HG03196 (cell line): Measurements from ENCODE around the gene TNRC6C.
"Not testable (repeated sequence)": the region's sequence is repeated elsewhere in the genome, so short reads cannot be mapped to it uniquely, and the experiment has no call there.

Experiments used
- ATAC-seq: cut with Tn5 transposase; IDR thresholded peaks from one replicate; pipeline ENCODE4 v1.9.1; 2021; ENCODE audit not compliant: unreplicated experiment

The TNRC6C gene

DNA sequence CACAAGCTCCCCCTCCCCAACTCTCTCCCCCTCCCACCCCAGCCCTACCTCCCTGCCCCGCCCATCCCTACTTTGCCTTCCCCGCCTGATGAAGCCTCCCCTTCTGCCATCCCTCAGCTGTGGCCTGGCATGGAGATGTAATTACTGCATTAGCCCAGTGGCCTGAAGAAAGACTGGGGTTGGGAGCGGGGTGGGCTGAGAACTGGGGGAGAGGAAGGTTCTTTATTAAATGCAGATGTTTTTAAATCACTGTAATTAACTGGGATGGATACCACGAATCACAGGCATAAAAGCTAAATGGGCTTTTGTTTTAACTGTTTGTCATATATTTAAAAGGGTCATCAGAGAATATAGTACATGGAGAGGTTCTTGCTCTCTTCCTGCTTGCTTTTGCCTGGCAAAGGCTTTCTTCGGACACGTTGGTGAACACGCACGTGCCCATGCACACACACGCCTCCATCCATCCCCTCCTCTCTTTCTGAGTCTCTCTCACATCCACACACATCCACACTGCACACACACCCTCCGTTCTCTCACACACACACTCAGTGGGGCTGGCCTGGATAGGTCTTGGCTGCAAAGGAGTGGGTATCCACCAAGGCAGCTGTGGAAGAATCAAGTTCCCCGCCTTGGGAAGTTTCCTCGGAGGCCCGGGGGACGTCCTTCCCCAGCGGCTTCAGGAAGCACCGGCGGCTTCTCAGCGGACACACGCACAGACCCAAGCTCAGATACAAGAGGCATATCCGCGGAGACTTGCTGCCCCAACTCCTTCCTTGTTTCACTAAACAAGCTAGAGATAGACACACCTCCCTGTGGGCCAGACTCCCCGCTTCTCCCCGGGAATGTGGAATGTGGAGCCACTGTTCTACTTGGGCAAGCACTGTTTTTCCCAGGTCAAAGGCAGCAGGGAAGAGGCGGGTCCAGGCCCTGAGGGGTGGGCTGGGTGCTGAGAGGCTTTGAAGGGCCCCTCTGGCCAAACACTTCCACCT lies 27.4 kb upstream of the TNRC6C start:
- no peak for ATAC-seq

- ATAC-seq = no peak
Measured at GRCh38 chr17:77933777-77934398, 24.6 kb upstream of the TNRC6C start.

- ATAC-seq = no peak
Measured at GRCh38 chr17:77935121-77935571, 23.4 kb upstream of the TNRC6C start.

DNA sequence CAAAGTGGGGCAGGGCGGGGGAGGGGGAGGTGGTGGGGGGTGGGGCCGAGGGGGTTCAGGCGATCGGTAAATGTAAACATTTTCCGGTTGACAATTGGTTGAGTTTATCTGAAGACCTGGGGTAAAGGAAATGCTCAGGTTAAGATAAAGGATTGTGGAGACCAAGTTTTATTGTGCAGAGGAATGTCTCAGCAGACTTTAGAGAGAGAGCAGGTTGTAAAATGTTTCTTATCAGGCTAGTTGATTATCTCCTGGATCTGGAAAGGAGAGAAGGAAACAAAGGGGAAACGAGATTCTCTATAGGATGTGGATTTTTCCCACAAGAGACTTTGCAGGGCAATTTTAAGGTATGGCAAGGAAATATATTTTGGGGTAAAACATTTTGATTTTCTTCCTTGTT lies 22.8 kb upstream of the TNRC6C start:
- ATAC-seq = not testable (repeated sequence)

- ATAC-seq = no peak
Measured at GRCh38 chr17:77936881-77937280, 21.6 kb upstream of the TNRC6C start.

- no peak for ATAC-seq
Measured at GRCh38 chr17:77941004-77941403, 17.5 kb upstream of the TNRC6C start.

DNA sequence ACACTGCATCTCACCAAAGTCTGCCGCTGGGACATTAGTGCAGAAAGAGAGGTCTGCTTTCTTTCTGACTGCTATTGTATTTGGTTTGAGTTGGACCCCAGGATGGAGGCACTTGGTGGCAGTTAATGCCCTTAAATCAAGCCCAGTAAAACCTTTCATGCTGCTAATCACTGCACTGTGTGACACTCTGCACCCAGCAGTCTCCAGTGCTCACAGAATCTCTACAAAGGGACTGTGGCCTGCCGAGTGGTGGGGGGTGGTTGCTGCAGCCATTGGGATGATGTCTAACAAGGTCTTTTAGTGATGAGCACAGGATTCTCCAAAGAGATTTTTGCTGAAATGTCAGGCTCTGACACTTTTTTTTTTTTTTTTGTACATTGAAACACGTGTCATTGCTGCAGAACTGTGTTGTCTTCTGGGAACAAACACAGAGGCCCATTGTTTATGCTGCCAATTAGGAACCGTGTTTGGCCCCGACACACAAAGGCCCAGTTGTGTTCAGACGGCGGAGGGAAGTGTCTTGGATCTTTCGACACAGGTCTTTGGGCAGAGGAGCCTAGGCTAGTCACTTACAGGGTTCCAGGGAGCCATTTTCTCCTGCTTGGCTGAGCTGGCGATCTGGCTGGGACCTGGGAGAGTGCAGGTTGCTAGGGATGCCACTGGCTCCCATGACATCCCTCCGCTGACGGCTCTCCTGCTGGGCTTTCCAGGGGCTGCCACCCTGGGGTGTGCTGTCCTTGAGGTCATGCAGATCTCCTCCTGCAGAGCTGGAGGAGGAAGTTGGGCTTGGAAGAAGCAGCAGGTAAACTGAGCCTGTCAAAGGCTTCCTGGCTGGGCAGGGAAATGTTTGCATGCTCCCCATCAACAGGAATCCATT lies 16.2 kb upstream of the TNRC6C start:
- ATAC-seq = no peak

DNA sequence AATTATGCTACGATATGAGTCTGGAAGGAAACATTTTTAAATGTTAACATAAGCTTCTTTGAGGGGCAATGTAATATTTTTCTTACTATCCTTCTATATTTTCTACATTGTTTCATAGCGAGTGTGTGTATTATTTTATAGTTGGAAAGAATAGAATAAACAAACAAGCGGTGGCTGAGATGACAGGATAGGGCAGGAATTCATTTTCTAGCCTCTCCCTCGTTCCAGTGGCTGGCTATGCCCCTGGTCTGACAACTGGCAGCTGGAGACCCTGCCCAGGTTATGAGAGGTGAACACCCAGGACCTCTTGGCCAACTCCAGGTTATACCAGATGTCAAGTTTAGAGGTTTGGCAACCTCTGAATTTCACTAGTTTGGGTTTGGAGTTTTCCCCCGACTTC lies 14.5 kb upstream of the TNRC6C start:
- ATAC-seq = no peak

GRCh38 chr17:77944390-77945222 lies 13.9 kb upstream of the TNRC6C start:
- ATAC-seq = no peak

DNA sequence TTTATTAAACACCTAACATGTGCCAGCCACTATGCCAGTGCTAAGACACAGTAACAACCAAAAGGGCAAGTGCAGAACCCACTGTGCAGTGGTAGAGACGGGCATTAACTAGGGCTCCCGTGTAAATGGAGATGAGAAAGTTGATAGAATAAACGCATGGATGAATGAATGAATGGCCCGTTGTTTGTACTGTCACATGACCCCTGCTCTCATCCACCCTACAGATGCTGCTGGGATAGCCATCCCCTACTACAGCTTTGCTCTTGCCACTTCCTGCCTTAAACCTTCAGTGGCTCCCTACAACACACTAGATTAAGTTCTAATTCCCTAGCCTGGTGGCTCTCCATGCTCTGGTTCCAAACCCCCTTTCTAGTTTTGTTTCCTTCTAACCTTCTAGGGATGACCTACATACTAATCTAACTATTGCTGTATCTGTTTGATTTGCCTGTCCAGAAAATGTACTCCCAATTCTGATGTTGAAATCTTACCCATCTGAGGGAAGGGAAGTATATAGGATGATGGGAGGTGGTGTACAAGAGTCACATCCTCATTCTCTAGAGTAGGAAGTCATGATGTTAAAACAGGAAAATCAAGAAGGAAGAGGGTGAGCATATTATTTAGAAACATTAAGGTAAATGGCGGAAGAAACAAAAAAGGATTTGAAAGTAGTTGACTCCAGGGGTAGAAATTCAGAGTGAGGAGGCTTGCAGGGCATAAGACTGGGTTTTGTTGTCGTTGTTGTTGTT lies 11.4 kb upstream of the TNRC6C start:
- ATAC-seq = no peak

- ATAC-seq = no peak
Measured at GRCh38 chr17:77948690-77949114, 9.8 kb upstream of the TNRC6C start.

- no peak for ATAC-seq
Measured at GRCh38 chr17:77951123-77951522, 7.4 kb upstream of the TNRC6C start.

- no peak for ATAC-seq
Measured at GRCh38 chr17:77952368-77952767, 6.1 kb upstream of the TNRC6C start.

- peak; percentile 5 for ATAC-seq
Measured at GRCh38 chr17:77957235-77957856, 1.2 kb upstream of the TNRC6C start.

- ATAC-seq = peak; percentile 13
Measured at GRCh38 chr17:77958716-77959125, 218 bp downstream of the TNRC6C start.

DNA sequence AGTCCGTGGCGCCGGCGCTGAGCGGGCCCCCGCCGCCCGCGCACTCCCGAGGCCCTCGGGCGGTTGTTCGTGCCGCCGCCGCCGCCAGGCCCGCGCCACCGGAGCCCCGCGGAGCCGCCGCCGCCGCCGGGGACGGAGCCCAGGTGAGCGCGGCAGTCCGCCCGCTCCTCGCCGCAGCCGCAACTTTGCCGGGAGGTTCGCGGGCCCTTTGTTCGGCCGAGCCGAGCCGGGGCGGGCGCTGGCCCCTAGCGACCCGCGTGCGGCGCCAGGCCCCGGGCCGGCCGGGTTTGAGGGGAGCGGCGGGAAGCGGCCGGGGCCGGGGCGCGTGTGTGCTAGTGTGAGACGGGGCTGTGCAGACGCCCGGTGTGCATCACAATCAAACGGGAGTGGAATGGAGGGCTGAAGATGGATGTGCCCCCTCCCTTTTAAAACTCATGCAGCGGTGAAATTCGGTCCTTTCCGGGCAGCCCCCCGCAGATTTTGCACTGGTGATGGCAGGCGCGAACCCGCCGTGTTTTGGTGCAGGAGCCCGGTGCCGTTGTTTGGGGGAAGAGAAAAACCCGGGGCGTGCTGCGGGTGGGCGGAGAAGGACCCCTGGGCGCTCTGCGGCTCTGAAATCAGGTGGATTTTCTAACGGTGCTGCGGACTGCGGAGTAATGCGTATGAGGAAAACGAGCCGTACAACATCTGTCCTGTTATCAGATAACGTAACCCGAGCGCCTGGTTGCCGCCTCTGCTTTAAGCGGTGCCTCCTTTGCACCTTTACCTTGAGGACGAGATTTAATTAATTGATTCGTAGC lies 823 bp downstream of the TNRC6C start:
- ATAC-seq = no peak

GRCh38 chr17:77959926-77960521 lies 1.5 kb downstream of the TNRC6C start:
- ATAC-seq = no peak

GRCh38 chr17:77961741-77962140 lies 3.2 kb downstream of the TNRC6C start:
- ATAC-seq = no peak
